ENCODE results near the gene LRRC26. TPM values are rescaled to one million over a fixed set of nuclear protein-coding genes. Genes with fewer than 3 reads are reported as not detected.
"Not testable (repeated sequence)": the region's sequence is repeated elsewhere in the genome, so short reads cannot be mapped to it uniquely, and the experiment has no call there.

Gene LRRC26
- total and polyA plus RNA-seq, 2 of the 13 experiments (the other 11 are each of a cell fraction or from before 2014, with no cell fraction given): not detected

DNA sequence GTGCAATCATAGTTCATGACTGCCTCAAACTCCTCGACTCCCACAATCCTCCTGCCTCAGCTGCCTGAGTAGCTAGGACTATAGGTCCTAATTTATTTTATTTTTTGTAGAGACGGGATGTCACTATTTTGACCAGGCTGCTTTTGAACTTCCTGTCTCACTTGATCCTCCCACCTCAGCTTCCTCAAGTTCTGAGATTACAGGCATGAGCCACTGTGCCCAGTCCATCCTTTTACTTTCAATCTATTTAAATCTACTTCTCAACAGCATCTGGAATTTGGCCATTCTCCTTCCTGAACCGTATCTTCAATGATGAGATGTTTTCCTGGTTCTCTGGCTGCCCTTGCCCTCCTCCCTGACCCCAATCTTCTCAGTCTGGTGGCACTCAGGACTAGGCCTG is 43.1 kb downstream of the LRRC26 start (continued):
- TF ChIP-seq, protein P1, sequence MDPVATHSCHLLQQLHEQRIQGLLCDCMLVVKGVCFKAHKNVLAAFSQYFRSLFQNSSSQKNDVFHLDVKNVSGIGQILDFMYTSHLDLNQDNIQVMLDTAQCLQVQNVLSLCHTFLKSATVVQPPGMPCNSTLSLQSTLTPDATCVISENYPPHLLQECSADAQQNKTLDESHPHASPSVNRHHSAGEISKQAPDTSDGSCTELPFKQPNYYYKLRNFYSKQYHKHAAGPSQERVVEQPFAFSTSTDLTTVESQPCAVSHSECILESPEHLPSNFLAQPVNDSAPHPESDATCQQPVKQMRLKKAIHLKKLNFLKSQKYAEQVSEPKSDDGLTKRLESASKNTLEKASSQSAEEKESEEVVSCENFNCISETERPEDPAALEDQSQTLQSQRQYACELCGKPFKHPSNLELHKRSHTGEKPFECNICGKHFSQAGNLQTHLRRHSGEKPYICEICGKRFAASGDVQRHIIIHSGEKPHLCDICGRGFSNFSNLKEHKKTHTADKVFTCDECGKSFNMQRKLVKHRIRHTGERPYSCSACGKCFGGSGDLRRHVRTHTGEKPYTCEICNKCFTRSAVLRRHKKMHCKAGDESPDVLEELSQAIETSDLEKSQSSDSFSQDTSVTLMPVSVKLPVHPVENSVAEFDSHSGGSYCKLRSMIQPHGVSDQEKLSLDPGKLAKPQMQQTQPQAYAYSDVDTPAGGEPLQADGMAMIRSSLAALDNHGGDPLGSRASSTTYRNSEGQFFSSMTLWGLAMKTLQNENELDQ (CRISPR knock-in tag; IDR thresholded peaks at IDR 0.05; ENCODE audit: borderline replicate concordance): no peak
- TF ChIP-seq, protein P2, sequence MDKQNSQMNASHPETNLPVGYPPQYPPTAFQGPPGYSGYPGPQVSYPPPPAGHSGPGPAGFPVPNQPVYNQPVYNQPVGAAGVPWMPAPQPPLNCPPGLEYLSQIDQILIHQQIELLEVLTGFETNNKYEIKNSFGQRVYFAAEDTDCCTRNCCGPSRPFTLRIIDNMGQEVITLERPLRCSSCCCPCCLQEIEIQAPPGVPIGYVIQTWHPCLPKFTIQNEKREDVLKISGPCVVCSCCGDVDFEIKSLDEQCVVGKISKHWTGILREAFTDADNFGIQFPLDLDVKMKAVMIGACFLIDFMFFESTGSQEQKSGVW (CRISPR knock-in tag; IDR thresholded peaks at IDR 0.05; ENCODE audit: borderline replicate concordance): no peak
- TF ChIP-seq TARDBP (CRISPR knock-in tag; IDR thresholded peaks at IDR 0.05) (no peak), SIX1 (CRISPR knock-in tag; IDR thresholded peaks at IDR 0.05; ENCODE audit: borderline replicate concordance) (no peak), JARID2 (CRISPR knock-in tag; IDR thresholded peaks at IDR 0.05; ENCODE audit: insufficient replicate concordance) (no peak)

DNA sequence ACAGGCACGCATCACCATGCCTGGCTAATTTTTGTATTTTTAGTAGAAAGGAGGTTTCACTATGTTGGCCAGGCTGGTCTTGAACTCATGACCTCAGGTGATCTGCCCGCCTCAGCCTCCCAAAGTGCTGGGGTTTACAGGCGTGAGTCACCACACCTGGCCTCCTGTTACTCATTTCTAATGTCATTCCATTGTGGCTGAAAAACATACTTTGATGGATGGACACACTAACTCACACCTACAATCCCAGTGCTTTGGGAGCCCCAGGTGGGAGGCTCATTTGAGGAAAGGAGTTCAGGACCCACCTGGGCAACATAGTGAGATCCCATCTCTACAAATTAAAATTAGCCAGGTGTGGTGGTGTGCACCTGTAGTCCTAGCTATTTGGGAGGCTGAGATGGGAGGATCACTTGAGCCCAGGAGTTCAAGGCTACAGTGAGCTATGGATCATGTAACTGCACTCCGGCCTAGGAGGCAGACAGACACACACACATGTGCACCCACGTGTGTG is 45.8 kb downstream of the LRRC26 start:
- DNase-seq (ENCODE audit: low spot score); BruUV-seq (replicated peaks); H3K36me3 ChIP-seq (replicated peaks in 1 of 2; ENCODE audit: control insufficient read depth in 1 of 2, insufficient read depth in 2 of 2, low read length in 2 of 2); CTCF ChIA-PET (ENCODE audit: low intra/inter-chr PET ratio, low total read pairs); in situ Hi-C loops (cut with HindIII; ENCODE audit: extremely low pct_ligation_motif_present, low pct_unique_long_range_greater_than_20kb); H2AFZ ChIP-seq (ENCODE audit: low read length); POLR2A ChIA-PET; H3K27me3 ChIP-seq (ENCODE audit: control insufficient read depth in 1 of 2, insufficient read depth in 2 of 2, low read length in 2 of 2); H3K9ac ChIP-seq (ENCODE audit: insufficient read depth, low read depth, low read length); H4K20me1 ChIP-seq (ENCODE audit: insufficient read depth, low read length); ATAC-seq; intact Hi-C loops (cut with micrococcal nuclease; ENCODE audit: unreplicated experiment); H3K4me3 ChIP-seq (replicated peaks in 1 of 3; ENCODE audit: insufficient read depth in 1 of 3, low read depth in 2 of 3, low read length in 3 of 3); H3K4me2 ChIP-seq (ENCODE audit: low read depth, low read length); FAIRE-seq; H3K27ac ChIP-seq (ENCODE audit: extremely low read length, insufficient read depth, low read length); H3K9me3 ChIP-seq (ENCODE audit: low read length): not testable (repeated sequence)
- Histone ChIP-seq H3K79me2 (ENCODE audit: insufficient read depth, low read length) (peaks cover 17% of the 10 kb centered on the region), H3K4me1 (ENCODE audit: insufficient read depth, low read length) (peaks cover 34% of the 10 kb centered on the region)
- 88% methylated on average over 5 of the region's 5 CpGs for WGBS (ENCODE audit: low lambda C conversion rate)
- TF ChIP-seq, protein P3, sequence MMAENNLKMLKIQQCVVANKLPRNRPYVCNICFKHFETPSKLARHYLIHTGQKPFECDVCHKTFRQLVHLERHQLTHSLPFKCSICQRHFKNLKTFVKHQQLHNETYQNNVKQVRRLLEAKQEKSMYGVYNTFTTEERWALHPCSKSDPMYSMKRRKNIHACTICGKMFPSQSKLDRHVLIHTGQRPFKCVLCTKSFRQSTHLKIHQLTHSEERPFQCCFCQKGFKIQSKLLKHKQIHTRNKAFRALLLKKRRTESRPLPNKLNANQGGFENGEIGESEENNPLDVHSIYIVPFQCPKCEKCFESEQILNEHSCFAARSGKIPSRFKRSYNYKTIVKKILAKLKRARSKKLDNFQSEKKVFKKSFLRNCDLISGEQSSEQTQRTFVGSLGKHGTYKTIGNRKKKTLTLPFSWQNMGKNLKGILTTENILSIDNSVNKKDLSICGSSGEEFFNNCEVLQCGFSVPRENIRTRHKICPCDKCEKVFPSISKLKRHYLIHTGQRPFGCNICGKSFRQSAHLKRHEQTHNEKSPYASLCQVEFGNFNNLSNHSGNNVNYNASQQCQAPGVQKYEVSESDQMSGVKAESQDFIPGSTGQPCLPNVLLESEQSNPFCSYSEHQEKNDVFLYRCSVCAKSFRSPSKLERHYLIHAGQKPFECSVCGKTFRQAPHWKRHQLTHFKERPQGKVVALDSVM (CRISPR knock-in tag; IDR thresholded peaks at IDR 0.05): peak; percentile 21; the same call in 1 of the 2 replicates

All from HepG2 (cell line).